ENCODE data around the gene DNAJC4.

DNAJC4 gene

DNA sequence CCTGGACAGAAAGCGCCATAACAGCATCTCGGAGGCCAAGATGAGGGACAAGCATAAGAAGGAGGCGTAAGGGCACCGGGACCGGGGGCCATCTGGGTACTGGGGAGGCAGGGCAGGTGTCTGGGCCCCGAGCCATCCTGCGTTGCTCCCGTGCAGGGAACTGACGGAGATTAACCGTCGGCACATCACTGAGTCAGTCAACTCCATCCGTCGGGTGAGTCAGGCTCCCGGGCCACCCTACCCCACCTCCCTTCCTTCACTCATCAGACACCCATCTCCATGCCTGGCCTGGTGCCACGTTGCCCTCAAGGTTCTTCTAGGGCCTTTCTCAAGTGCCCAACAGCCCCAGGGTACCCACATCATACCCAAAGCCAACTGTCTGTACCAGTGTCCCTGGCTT, 36.0 kb downstream of the DNAJC4 start:
- Histone ChIP-seq H3K4me3 (ENCODE audit: low read depth, low read length, poor library complexity, severe bottlenecking) (no peak overlapping the region), H3K79me2 (ENCODE audit: insufficient read depth, low read length) (no peaks in the 10 kb centered on the region), H3K4me2 (ENCODE audit: low read length) (no peak overlapping the region), H3K9me3 (ENCODE audit: low read length) (no peaks in the 10 kb centered on the region), H2AFZ (ENCODE audit: low read length) (no peak overlapping the region), H3K9ac (ENCODE audit: low read length) (no peak overlapping the region), H3K4me1 (ENCODE audit: insufficient read depth, low read length, severe bottlenecking) (peaks cover 16% of the 10 kb centered on the region), H3K27me3 (ENCODE audit: insufficient read depth, low read length) (no peaks in the 10 kb centered on the region), H3K36me3 (ENCODE audit: insufficient read depth, low read length) (peaks cover 14% of the 10 kb centered on the region), H4K20me1 (ENCODE audit: insufficient read depth, low read length) (no peaks in the 10 kb centered on the region), H3F3A (ENCODE audit: insufficient read depth, low read length) (no peaks in the 10 kb centered on the region), H3K27ac (ENCODE audit: low read depth, low read length, poor library complexity, severe bottlenecking) (no peak overlapping the region), H3K9me2 (ENCODE audit: low read depth, low read length) (no peaks in the 10 kb centered on the region)
- TF ChIP-seq, protein P1, sequence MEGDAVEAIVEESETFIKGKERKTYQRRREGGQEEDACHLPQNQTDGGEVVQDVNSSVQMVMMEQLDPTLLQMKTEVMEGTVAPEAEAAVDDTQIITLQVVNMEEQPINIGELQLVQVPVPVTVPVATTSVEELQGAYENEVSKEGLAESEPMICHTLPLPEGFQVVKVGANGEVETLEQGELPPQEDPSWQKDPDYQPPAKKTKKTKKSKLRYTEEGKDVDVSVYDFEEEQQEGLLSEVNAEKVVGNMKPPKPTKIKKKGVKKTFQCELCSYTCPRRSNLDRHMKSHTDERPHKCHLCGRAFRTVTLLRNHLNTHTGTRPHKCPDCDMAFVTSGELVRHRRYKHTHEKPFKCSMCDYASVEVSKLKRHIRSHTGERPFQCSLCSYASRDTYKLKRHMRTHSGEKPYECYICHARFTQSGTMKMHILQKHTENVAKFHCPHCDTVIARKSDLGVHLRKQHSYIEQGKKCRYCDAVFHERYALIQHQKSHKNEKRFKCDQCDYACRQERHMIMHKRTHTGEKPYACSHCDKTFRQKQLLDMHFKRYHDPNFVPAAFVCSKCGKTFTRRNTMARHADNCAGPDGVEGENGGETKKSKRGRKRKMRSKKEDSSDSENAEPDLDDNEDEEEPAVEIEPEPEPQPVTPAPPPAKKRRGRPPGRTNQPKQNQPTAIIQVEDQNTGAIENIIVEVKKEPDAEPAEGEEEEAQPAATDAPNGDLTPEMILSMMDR (IDR thresholded peaks at IDR 0.05; ENCODE audit: low read length) = no peak
- TF ChIP-seq EZH2 (IDR thresholded peaks at IDR 0.05; ENCODE audit: borderline replicate concordance, low read length) = no peak

DNA sequence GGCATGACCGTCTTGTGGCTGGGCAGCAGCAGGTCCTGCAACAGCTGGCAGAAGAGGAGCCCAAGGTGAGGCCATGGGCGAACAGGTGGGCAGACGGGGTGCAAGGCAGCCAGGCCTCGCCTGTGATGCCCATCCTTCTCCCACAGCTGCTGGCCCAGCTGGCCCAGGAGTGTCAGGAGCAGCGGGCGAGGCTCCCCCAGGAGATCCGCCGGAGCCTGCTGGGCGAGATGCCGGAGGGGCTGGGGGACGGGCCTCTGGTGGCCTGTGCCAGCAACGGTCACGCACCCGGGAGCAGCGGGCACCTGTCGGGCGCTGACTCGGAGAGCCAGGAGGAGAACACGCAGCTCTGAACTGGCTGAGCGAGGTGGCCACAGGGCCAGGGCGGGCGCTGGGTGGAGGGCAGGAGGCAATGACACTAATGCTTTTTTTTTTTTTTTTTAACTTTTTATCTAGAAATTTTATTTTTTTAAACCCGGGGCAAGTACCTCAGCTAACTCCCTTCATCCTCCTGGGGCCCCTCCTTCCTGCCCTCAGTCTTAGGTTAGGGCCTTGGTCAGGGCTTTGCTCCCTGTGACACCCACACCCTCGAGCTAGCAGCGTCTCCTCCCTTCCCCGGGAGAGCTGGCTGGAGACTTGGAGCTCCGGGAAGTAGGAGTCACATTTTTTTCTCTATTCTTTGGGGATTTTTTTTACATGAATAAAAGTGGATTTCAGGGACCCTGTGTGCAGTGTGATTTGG, 37.0 kb downstream of the DNAJC4 start:
- Histone ChIP-seq H3K4me1 (ENCODE audit: insufficient read depth, low read length, severe bottlenecking) (peaks cover 27% of the 10 kb centered on the region), H3K9me2 (ENCODE audit: low read depth, low read length) (no peaks in the 10 kb centered on the region)

DNA sequence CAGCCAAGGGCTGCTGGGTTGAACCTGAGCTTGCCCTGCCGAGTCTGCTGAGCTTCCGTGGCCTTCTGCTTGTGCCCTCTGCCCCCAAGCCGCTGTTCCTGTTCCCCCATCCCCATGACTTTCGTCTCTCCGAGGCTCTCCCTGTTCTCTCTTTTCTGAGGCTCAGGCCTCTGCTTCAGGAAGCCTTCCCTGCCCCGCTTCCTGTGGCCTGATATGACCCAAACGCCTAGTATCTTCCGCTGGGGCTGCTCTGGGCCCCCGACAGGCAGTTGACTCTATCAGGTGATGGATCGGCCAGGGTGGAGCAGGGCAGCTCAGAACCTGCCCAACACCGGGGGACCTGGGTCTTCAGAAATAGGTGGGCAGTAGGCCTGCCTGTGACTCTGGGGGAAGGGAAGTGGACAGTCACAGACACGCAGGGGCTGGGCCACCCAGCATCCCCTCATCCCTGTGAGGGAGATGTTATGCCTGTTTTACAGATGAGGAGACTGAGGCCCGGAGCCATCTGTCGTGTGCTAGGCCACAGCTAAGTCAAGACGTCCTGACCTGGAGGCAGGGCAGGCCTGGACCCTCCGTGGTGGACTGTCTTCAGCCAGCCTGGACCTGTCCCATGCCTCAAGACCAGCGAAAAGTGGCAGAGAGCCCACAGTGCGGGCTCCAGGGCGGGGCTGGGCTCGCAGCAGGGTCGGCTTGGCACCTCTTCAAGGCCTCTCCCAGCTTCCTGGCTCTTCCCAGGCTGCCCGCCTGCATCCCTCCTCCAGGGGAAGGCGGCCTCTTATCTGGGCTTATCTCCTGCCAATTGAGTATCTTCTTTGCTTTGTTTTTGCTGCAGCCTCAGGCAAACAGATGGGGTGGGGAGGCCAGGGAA, 37.9 kb downstream of the DNAJC4 start:
- Histone ChIP-seq H3K36me3 (ENCODE audit: insufficient read depth, low read length) (no peaks in the 10 kb centered on the region), H2AFZ (ENCODE audit: low read length) (no peak overlapping the region)

More for the DNA sequence above, 37.0 kb downstream of the DNAJC4 start:
- peak overlapping the region; percentile 91; the same call in 1 of the 2 replicates for H3K9ac ChIP-seq (ENCODE audit: low read length)
- peaks cover 8% of the 10 kb centered on the region for H3K36me3 ChIP-seq (ENCODE audit: insufficient read depth, low read length)
- no peak overlapping the region for H2AFZ ChIP-seq (ENCODE audit: low read length)
- peak overlapping the region; percentile 91 for H3K27ac ChIP-seq (ENCODE audit: low read depth, low read length, poor library complexity, severe bottlenecking)
- H3K9me3 ChIP-seq (ENCODE audit: low read length) = no peaks in the 10 kb centered on the region
- no peaks in the 10 kb centered on the region for H3K27me3 ChIP-seq (ENCODE audit: insufficient read depth, low read length)
- TF ChIP-seq, protein P1 (IDR thresholded peaks at IDR 0.05; ENCODE audit: low read length) = no peak
- TF ChIP-seq EZH2 (IDR thresholded peaks at IDR 0.05; ENCODE audit: borderline replicate concordance, low read length) = no peak
- no peaks in the 10 kb centered on the region for H3F3A ChIP-seq (ENCODE audit: insufficient read depth, low read length)
- H4K20me1 ChIP-seq (ENCODE audit: insufficient read depth, low read length) = no peaks in the 10 kb centered on the region
- peak overlapping the region; percentile 93; the same call in 1 of the 2 replicates for H3K4me2 ChIP-seq (ENCODE audit: low read length)
- no peak overlapping the region for H3K4me3 ChIP-seq (ENCODE audit: low read depth, low read length, poor library complexity, severe bottlenecking)
- H3K79me2 ChIP-seq (ENCODE audit: insufficient read depth, low read length) = no peaks in the 10 kb centered on the region

More for the DNA sequence above, 37.9 kb downstream of the DNAJC4 start:
- Histone ChIP-seq H3K27me3 (ENCODE audit: insufficient read depth, low read length) (no peaks in the 10 kb centered on the region), H3K4me1 (ENCODE audit: insufficient read depth, low read length, severe bottlenecking) (peaks cover 27% of the 10 kb centered on the region), H3K9ac (ENCODE audit: low read length) (peak overlapping the region; percentile 91), H3K9me3 (ENCODE audit: low read length) (no peaks in the 10 kb centered on the region), H3K4me2 (ENCODE audit: low read length) (peak overlapping the region; percentile 93), H3K4me3 (ENCODE audit: low read depth, low read length, poor library complexity, severe bottlenecking) (peak overlapping the region; percentile 74), H3K27ac (ENCODE audit: low read depth, low read length, poor library complexity, severe bottlenecking) (peak overlapping the region; percentile 91), H3K9me2 (ENCODE audit: low read depth, low read length) (no peaks in the 10 kb centered on the region), H3F3A (ENCODE audit: insufficient read depth, low read length) (no peaks in the 10 kb centered on the region), H3K79me2 (ENCODE audit: insufficient read depth, low read length) (no peaks in the 10 kb centered on the region), H4K20me1 (ENCODE audit: insufficient read depth, low read length) (no peaks in the 10 kb centered on the region)
- no peak for TF ChIP-seq EZH2 (IDR thresholded peaks at IDR 0.05; ENCODE audit: borderline replicate concordance, low read length)
- TF ChIP-seq, protein P1 (IDR thresholded peaks at IDR 0.05; ENCODE audit: low read length) = no peak

Data from OCI-LY1 (cell line).